Body of pancreas (tissue), 4 donors: ENCODE measurements around the gene WFIKKN1. TPM values are rescaled to one million over a fixed set of nuclear protein-coding genes. Genes with fewer than 3 reads are reported as not detected.
A peak's percentile ranks its signal among the peaks of the same experiment; 100 is the strongest.

Experiments
- ATAC-seq: fragments of 150-250 bp; one replicate; pipeline ENCODE4 v1.9.1; 2016
- DNase-seq, 4 donors: peaks; one replicate each; pipeline ENCODE4 v3.0.0-alpha.2; 2019
- H3K27ac ChIP-seq, 4 donors: fragments of 200-600 bp; sonication (generic); 1 replicate in 3 of 4; 2 replicates in 1 of 4; pipeline versions ENCODE4 v1.5.1 to v1.6.1; 2016 to 2019; ENCODE audit warnings: mild to moderate bottlenecking in 1 of 4, mixed read lengths in 1 of 4, moderate library complexity in 1 of 4
- H3K27me3 ChIP-seq, 2 donors: fragments of 200-600 bp; sonication (generic); one replicate each; pipeline ENCODE4 v1.6.0; 2016; ENCODE audit warnings: mild to moderate bottlenecking in 1 of 2
- H3K36me3 ChIP-seq, 2 donors: fragments of 200-600 bp; sonication (generic); replicated peaks in 1 of 2; 2 replicates each; pipeline ENCODE4 v1.5.1; 2016; ENCODE audit warnings: low read depth in 2 of 2; ENCODE audit not compliant: insufficient read depth in 1 of 2
- H3K4me1 ChIP-seq: fragments of 200-600 bp; sonication (generic); one replicate; pipeline ENCODE4 v1.6.0; 2016
- H3K4me3 ChIP-seq, 2 donors: fragments of 200-600 bp; sonication (generic); 1 replicate in 1 of 2; 2 replicates in 1 of 2; pipeline ENCODE4 v1.5.1; 2016 to 2019
- H3K9me3 ChIP-seq, 3 donors: fragments of 200-600 bp; sonication (generic); 1 replicate in 2 of 3; 2 replicates in 1 of 3; pipeline ENCODE4 v1.5.1; 2016
- CTCF ChIP-seq, 7 experiments: fragments of 450-650 bp in 4 of 7; fragments of 200-600 bp in 3 of 7; sonication (generic) in 3 of 7; IDR thresholded peaks; one replicate each; pipeline ENCODE4 v1.5.1; 2016 to 2019; ENCODE audit warnings: antibody characterized with exemption in 7 of 7
- POLR2A ChIP-seq, 3 donors: fragments of 450-650 bp; IDR thresholded peaks; one replicate each; pipeline ENCODE4 v1.6.1; 2016; ENCODE audit warnings: antibody characterized with exemption in 3 of 3, mild to moderate bottlenecking in 2 of 3
- WGBS, 2 donors: methylation state at CpG; one replicate each; pipeline ENCODE4 v1.1.5; 2017; 5-methylcytosine and 5-hydroxymethylcytosine counted together
- intact Hi-C: fragments of 100-400 bp; cut with DNase I; formaldehyde crosslinking; loops from one replicate; pipeline ENCODE4 v1.15.1; 2023
- total RNA-seq, 2 donors: library from RNA; depleted of rRNA; stranded (reverse); fragments of >200 nt; gene quantifications; one replicate each; pipeline ENCODE4 v1.1.0, GENCODE V29; 2016

The WFIKKN1 gene
- total RNA-seq, 2 donors from 2014 or later: 3.9 to 5.6 TPM

GRCh38 chr16:610513-611381, 20.0 kb upstream of the WFIKKN1 start:
- Histone ChIP-seq H3K4me1 (peaks cover 18% of the 10 kb centered on the region), H3K27ac (peak overlapping the region in 2 of 4 donors; percentile 3 to 41), H3K4me3 (no peak overlapping the region), H3K27me3 (no peaks in the 10 kb centered on the region), H3K9me3 (no peaks in the 10 kb centered on the region), H3K36me3 (no peaks in the 10 kb centered on the region)
- peak; percentile 73 to 81 (median 77) for DNase-seq
- intact Hi-C loops: no loop called here
- ATAC-seq: peak; percentile 86
- TF ChIP-seq CTCF (IDR thresholded peaks at IDR 0.05) (peak; percentile 68 to 88 (median 78)), POLR2A (IDR thresholded peaks at IDR 0.05) (no peak)
- WGBS, 2 donors: 52 to 53% methylated on average over 16 to 26 of the region's 28 CpGs

GRCh38 chr16:615122-615521, 15.7 kb upstream of the WFIKKN1 start:
- ATAC-seq (no peak), DNase-seq (no peak)
- intact Hi-C loops: no loop called here
- TF ChIP-seq POLR2A (IDR thresholded peaks at IDR 0.05) (no peak), CTCF (IDR thresholded peaks at IDR 0.05) (no peak)
- no peak overlapping the region for H3K4me3 ChIP-seq
- no peaks in the 10 kb centered on the region for H3K36me3 ChIP-seq
- H3K27me3 ChIP-seq: no peaks in the 10 kb centered on the region
- H3K9me3 ChIP-seq: no peaks in the 10 kb centered on the region
- peaks cover 13% of the 10 kb centered on the region for H3K4me1 ChIP-seq
- no peak overlapping the region for H3K27ac ChIP-seq
- 92 to 94% methylated on average over 9 to 13 of the region's 13 CpGs for WGBS, 2 donors

GRCh38 chr16:616733-617586, 13.8 kb upstream of the WFIKKN1 start:
- intact Hi-C loops: no loop called here
- Histone ChIP-seq H3K4me1 (no peaks in the 10 kb centered on the region), H3K27me3 (no peaks in the 10 kb centered on the region), H3K36me3 (no peaks in the 10 kb centered on the region), H3K4me3 (no peak overlapping the region), H3K9me3 (no peaks in the 10 kb centered on the region), H3K27ac (no peak overlapping the region)
- TF ChIP-seq POLR2A (IDR thresholded peaks at IDR 0.05) (no peak), CTCF (IDR thresholded peaks at IDR 0.05) (no peak)
- 92 to 96% methylated on average over 14 to 38 of the region's 39 CpGs for WGBS, 2 donors
- DNase-seq (no peak), ATAC-seq (no peak)

GRCh38 chr16:617855-618254, 12.9 kb upstream of the WFIKKN1 start:
- Histone ChIP-seq H3K9me3 (no peaks in the 10 kb centered on the region), H3K36me3 (no peaks in the 10 kb centered on the region), H3K27ac (no peak overlapping the region), H3K4me1 (no peaks in the 10 kb centered on the region), H3K4me3 (no peak overlapping the region), H3K27me3 (no peaks in the 10 kb centered on the region)
- DNase-seq: no peak
- intact Hi-C loops: no loop called here
- 84 to 89% methylated on average over 12 to 16 of the region's 16 CpGs for WGBS, 2 donors
- TF ChIP-seq CTCF (IDR thresholded peaks at IDR 0.05) (no peak), POLR2A (IDR thresholded peaks at IDR 0.05) (no peak)
- ATAC-seq: no peak
